ENCODE results near the gene SYNJ1.

- TF ChIP-seq CTCF (IDR thresholded peaks at IDR 0.05) (no peak), POLR2A (IDR thresholded peaks at IDR 0.05) (no peak)
Observed at GRCh38 chr21:32757804-32758203, 30.0 kb upstream of the SYNJ1 start.
